KMS-11 (cell line): ENCODE results near the gene OR10H5.
"Not testable (repeated sequence)": the region's sequence is repeated elsewhere in the genome, so short reads cannot be mapped to it uniquely, and the experiment has no call there.

Source experiments
- H2AFZ ChIP-seq: fragments of 200-600 bp; sonication (generic); 2 replicates; pipeline ENCODE4 v1.6.1; 2016; ENCODE audit warnings: antibody characterized with exemption, mixed run types, low read depth
- H3K27ac ChIP-seq: fragments of 200-600 bp; sonication (generic); 2 replicates; pipeline ENCODE4 v1.6.1; 2016; ENCODE audit warnings: mild to moderate bottlenecking, mixed run types
- H3K27me3 ChIP-seq: fragments of 200-600 bp; sonication (generic); 2 replicates; pipeline ENCODE4 v1.6.1; 2017; ENCODE audit warnings: mild to moderate bottlenecking, low read depth, mixed run types, moderate library complexity; ENCODE audit not compliant: insufficient read depth
- H3K36me3 ChIP-seq: fragments of 200-600 bp; sonication (generic); 2 replicates; pipeline ENCODE4 v1.6.1; 2017; ENCODE audit warnings: mild to moderate bottlenecking, mixed run types; ENCODE audit not compliant: insufficient read depth
- H3K4me1 ChIP-seq: fragments of 200-600 bp; sonication (generic); 2 replicates; pipeline ENCODE4 v1.6.1; 2016; ENCODE audit warnings: mild to moderate bottlenecking, low read depth, mixed run types; ENCODE audit not compliant: poor library complexity, severe bottlenecking
- H3K4me2 ChIP-seq: fragments of 200-600 bp; sonication (generic); 2 replicates; pipeline ENCODE4 v1.7.0; 2016; ENCODE audit warnings: mild to moderate bottlenecking, mixed run types
- H3K4me3 ChIP-seq: fragments of 200-600 bp; sonication (generic); IDR thresholded peaks from 2 replicates; pipeline ENCODE4 v1.6.1; 2017; ENCODE audit warnings: low read depth, low read length, mixed read lengths; ENCODE audit not compliant: insufficient read depth
- H3K79me2 ChIP-seq: fragments of 200-600 bp; sonication (generic); 2 replicates; pipeline ENCODE4 v1.6.1; 2016; ENCODE audit warnings: low read depth, mixed run types; ENCODE audit not compliant: insufficient read depth
- H3K9ac ChIP-seq: fragments of 200-600 bp; sonication (generic); 2 replicates; pipeline ENCODE4 v1.6.1; 2016; ENCODE audit warnings: mild to moderate bottlenecking, mixed run types
- H4K20me1 ChIP-seq: fragments of 200-600 bp; sonication (generic); 2 replicates; pipeline ENCODE4 v1.6.1; 2016; ENCODE audit warnings: mild to moderate bottlenecking, mixed run types; ENCODE audit not compliant: insufficient read depth
- CTCF ChIP-seq: fragments of 200-600 bp; sonication (generic); conservative IDR thresholded peaks from 2 replicates; pipeline ENCODE4 v1.6.1; 2017; ENCODE audit warnings: low read depth, mild to moderate bottlenecking, antibody characterized with exemption, low read length, moderate library complexity, mixed read lengths

The OR10H5 gene

GRCh38 chr19:15836330-15837220 lies 49.1 kb downstream of the OR10H5 start:
- Histone ChIP-seq H3K4me2 (peak overlapping the region; percentile 92), H3K27ac (peak overlapping the region; percentile 75), H3K79me2 (no peaks in the 10 kb centered on the region), H3K27me3 (peaks cover 45% of the 10 kb centered on the region; the same call in 1 of the 2 replicates), H3K36me3 (no peaks in the 10 kb centered on the region), H2AFZ (peak overlapping the region; percentile 99), H3K9ac (peak overlapping the region; percentile 73), H3K4me1 (peaks cover 13% of the 10 kb centered on the region), H4K20me1 (no peaks in the 10 kb centered on the region), H3K4me3 (no peak overlapping the region)
- no peak for TF ChIP-seq CTCF

GRCh38 chr19:15837221-15837731 lies 49.8 kb downstream of the OR10H5 start:
- no peak for TF ChIP-seq CTCF
- Histone ChIP-seq H2AFZ (peak overlapping the region; percentile 99), H3K4me2 (peak overlapping the region; percentile 92), H3K27ac (peak overlapping the region; percentile 75), H3K79me2 (no peaks in the 10 kb centered on the region), H3K4me3 (no peak overlapping the region), H3K27me3 (peaks cover 47% of the 10 kb centered on the region; the same call in 1 of the 2 replicates), H3K4me1 (peaks cover 13% of the 10 kb centered on the region), H3K36me3 (no peaks in the 10 kb centered on the region), H4K20me1 (no peaks in the 10 kb centered on the region), H3K9ac (peak overlapping the region; percentile 73; the same call in 1 of the 2 replicates)

DNA sequence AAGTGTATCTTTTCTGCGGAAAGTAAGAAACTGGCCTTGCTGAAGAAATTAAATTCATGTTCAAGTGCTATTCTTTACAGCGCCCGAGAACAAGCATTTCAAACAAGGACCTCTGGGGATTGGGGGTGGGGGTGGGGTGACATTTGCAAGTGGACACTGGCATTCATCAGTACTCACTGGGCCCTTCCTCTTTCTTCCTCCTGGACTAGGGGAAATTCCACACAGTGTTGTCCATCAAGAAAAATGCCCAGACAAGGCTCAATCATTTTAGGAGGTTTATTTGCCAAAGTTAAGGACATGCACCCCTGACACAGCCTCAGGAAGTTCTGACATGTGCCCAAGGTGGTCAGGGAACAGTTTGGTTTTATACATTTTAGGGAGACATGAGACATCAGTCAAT lies 50.9 kb downstream of the OR10H5 start:
- no peak overlapping the region for H3K4me3 ChIP-seq
- H2AFZ ChIP-seq: no peak overlapping the region; the same call in 1 of the 2 replicates
- H4K20me1 ChIP-seq: no peaks in the 10 kb centered on the region
- H3K4me2 ChIP-seq: no peak overlapping the region
- H3K9ac ChIP-seq: no peak overlapping the region
- no peaks in the 10 kb centered on the region for H3K79me2 ChIP-seq
- peaks cover 38% of the 10 kb centered on the region; the same call in 1 of the 2 replicates for H3K27me3 ChIP-seq
- peaks cover 13% of the 10 kb centered on the region for H3K4me1 ChIP-seq
- H3K27ac ChIP-seq: no peak overlapping the region
- no peak for TF ChIP-seq CTCF
- H3K36me3 ChIP-seq: no peaks in the 10 kb centered on the region

- H3K79me2 ChIP-seq, H2AFZ ChIP-seq, H3K27ac ChIP-seq, H3K4me2 ChIP-seq, H4K20me1 ChIP-seq, H3K36me3 ChIP-seq, H3K4me3 ChIP-seq, H3K9ac ChIP-seq: not testable (repeated sequence)
- Histone ChIP-seq H3K27me3 (peaks cover 26% of the 10 kb centered on the region; the same call in 1 of the 2 replicates), H3K4me1 (peaks cover 13% of the 10 kb centered on the region)
These were observed 52.4 kb downstream of the OR10H5 start for GRCh38 chr19:15839888-15840287.
